ENCODE measurements around the gene BPTF.
A peak's percentile ranks its signal among the peaks of the same experiment; 100 is the strongest.
"Not testable (repeated sequence)": the region's sequence is repeated elsewhere in the genome, so short reads cannot be mapped to it uniquely, and the experiment has no call there.

Gene BPTF, protein sequence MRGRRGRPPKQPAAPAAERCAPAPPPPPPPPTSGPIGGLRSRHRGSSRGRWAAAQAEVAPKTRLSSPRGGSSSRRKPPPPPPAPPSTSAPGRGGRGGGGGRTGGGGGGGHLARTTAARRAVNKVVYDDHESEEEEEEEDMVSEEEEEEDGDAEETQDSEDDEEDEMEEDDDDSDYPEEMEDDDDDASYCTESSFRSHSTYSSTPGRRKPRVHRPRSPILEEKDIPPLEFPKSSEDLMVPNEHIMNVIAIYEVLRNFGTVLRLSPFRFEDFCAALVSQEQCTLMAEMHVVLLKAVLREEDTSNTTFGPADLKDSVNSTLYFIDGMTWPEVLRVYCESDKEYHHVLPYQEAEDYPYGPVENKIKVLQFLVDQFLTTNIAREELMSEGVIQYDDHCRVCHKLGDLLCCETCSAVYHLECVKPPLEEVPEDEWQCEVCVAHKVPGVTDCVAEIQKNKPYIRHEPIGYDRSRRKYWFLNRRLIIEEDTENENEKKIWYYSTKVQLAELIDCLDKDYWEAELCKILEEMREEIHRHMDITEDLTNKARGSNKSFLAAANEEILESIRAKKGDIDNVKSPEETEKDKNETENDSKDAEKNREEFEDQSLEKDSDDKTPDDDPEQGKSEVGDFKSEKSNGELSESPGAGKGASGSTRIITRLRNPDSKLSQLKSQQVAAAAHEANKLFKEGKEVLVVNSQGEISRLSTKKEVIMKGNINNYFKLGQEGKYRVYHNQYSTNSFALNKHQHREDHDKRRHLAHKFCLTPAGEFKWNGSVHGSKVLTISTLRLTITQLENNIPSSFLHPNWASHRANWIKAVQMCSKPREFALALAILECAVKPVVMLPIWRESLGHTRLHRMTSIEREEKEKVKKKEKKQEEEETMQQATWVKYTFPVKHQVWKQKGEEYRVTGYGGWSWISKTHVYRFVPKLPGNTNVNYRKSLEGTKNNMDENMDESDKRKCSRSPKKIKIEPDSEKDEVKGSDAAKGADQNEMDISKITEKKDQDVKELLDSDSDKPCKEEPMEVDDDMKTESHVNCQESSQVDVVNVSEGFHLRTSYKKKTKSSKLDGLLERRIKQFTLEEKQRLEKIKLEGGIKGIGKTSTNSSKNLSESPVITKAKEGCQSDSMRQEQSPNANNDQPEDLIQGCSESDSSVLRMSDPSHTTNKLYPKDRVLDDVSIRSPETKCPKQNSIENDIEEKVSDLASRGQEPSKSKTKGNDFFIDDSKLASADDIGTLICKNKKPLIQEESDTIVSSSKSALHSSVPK (N-terminal part only)

DNA sequence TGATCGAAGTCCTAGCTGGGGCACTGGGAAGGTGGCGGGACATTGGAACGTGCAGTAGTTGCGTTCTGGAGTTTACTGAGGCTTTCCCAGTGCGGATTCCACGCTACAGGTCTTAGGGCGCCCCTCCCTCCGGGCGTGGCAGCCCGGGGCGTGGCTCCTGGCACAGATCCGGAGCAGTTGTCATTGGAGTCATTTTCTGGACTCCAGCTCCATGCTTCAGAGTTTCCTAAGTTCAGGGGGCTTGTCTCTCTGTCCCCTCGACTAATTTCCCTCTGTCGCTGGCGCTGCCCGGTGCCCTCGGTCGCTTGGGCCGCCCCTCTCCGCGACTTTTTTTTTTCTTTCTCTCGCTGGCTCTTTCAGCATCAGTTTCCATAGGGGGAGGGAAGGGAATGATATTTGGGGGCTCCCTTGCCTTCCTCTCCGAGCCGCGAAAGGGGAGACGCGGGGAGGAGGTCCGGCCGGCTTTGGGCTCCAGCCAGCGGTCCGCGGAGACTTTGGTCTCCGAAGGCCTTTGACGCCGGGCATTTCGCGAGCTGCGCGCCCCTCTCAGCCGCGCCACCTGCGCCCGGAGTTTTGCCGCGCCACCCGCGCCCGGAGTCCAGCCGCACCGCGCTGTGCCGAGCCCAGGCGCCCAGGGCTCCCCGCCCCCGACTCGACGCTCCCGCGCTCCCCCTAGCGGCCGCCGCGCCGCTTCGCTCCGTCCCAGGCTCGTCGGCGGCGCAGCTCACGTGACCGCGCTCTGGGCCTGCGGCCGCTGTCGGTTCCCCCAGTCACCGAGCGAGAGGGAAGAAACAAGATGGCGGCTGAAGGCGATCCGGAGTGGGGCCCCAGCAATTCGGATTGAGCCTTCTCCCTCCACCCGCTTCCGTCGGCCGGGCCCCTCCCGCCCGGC is at the start of gene BPTF:
Gene BPTF, plus strand, starts transcription at position 769 of the 892 bp plus-strand sequence. CDS start 222 bp downstream, outside the sequence.
- DNase-seq (ENCODE audit: low read depth, low spot score), result peak; percentile 67

DNA sequence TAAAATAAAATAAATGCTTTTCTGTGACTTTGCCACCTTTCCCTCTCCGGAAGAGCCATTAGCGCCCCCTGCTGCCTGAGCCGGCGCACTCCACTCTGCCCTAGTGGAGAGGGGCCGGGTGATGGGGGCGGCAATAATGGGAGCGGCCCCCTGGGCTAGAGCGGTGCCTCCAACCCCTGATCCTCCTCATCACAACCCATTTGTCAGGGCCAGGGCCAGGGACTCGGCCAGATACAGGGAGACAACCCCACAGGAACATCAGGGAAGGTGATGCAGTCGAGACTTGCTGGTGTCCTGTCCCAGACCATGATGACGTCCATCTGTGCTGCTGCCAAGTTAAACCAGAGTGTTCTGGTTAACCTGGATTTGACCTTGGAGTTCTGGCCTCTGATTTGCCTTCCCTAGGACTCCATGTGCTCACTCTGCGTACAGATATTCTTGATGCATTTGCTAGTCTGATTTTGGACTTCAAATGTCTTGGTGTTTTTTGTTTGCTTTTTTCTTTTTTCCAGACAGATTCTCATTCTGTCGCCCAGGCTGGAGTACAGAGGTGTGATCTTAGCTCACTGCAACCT is 46.1 kb upstream of the BPTF start:
- peak; percentile 37 for DNase-seq (ENCODE audit: low read depth, low spot score)

DNA sequence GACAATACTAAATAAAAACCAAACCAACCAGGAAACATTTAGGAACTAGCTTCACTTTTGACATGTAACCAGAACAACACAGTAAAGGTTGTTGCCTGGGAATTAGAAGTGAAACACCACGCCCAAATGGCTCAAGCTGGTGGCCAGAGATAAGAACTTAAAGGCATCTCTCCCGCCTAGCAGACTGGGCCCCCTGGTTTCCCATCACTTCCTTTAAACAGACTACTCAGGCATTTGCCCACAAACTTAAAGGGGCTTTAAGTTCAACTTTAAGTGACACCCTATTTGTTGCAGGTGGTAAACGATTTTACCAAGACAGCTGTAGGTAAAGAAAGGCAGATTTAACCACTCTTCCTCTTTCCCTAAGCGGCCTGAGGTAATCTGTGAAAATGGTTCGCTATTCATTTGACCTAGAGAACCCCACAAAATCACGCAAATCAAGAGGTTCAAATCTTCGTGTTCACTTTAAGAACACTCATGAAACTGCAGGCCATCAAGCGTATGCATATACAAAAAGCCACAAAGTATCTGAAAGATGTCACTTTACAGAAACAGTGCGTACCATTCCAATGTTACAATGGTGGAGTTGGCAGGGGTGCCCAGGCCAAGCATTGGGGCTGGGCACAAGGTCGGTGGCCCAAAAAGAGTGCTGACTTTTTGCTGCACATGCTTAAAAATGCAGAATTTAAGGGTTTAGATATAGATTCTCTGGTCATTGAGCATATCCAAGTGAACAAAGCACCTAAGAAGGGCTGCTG is 40.8 kb upstream of the BPTF start:
- no peak for DNase-seq (ENCODE audit: low read depth, low spot score)

DNA sequence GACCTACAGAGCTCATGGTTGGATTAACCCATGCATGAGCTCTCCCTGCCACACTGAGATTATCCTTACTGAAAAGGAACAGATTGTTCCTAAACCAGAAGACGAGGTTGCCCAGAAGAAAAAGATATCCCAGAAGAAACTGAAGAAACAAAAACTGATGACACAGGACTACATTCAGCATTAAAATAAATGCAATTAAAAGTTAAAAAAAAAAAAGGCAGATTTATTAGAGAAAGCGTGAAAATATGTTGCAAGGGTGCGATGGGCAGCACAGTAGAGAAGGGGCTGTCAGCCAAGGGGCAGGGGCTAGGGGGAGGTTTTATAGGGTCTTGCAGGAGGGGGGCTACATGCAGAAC is 40.2 kb upstream of the BPTF start:
- no peak for DNase-seq (ENCODE audit: low read depth, low spot score)

DNA sequence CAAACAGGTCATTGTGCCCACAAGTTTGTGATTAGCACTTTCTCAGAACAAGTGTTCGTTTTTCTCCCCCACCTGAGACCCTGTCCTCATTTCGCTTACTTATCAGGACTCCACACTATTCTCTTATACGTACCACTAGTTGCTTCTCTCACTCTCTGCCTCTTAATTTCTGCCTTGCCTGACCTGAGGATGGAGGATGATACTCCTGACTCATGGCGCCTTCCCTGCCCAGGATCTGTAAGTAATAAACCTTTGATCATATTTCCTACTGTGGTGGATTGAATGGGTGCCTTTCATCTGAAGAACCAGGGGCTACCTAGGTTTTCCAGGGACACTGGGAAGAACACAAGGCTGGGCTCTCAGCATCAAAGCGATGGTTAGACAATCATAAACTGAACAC is 39.8 kb upstream of the BPTF start:
- no peak for DNase-seq (ENCODE audit: low read depth, low spot score)

DNA sequence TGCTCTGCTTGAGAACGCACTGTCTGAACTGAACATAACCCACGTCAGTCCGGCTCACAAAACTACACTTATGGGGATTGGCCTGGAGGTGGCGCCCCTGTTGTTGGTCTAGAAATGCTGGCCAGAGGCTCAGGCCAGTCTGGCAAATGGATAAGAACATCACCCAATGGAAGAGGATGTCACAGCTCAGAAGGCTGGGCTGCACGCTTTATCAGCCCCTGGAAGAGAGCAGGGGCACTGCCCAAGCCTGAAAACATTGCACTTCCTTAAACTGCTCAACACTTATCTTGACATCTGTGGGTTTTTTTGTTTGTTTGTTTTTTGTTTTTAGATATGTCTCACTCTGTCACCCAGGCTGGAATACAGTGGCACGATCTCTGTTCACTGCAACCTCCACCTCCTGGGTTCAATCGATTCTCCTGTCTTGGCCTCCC is 24.8 kb upstream of the BPTF start:
- peak; percentile 34 for DNase-seq (ENCODE audit: low read depth, low spot score)

DNA sequence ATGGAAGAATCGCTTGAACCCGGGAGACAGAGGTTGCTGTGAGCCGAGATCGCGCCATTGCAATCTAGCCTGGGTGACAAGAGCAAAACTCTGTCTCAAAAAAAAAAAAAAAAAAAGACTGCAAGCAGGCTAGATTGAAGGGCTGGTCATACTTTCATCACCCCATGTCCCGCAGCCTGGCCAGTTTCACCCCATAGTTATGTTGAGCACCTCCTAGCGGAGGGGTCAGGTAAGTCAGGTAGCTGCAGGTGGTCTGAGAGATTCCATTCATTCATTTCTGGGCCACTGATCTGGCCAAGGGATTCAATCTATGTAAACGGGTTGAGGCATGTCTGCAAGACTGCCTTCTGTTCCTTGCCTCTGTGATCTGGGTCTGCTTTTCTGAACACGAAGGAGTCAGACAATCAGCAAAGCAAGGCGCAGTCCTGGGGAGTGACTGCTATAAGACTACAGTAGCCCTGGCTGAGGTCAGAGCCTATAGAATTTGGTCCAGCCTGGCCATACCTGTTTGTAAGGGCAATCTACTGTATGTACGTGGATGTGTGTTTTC is 23.6 kb upstream of the BPTF start:
- no peak for DNase-seq (ENCODE audit: low read depth, low spot score)

DNA sequence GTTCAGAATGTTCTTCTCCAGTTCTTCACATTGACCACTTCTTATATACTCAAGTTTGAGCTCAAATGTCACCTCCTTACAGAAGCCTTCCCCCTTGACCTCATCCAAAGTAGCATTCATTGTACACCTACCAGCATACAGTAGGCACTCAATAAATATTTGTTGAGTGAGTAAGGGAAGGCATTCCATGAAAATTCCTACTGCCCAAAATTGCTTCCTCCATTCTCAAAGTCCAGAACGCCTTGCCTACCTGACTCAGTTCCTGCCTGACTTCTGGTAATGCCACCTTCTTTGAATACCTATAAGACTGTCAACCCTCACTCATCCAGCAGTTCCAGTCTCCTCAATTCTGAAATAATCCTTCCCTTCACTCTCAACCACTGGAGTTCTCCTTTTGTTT is 14.8 kb upstream of the BPTF start:
- no peak for DNase-seq (ENCODE audit: low read depth, low spot score)

DNA sequence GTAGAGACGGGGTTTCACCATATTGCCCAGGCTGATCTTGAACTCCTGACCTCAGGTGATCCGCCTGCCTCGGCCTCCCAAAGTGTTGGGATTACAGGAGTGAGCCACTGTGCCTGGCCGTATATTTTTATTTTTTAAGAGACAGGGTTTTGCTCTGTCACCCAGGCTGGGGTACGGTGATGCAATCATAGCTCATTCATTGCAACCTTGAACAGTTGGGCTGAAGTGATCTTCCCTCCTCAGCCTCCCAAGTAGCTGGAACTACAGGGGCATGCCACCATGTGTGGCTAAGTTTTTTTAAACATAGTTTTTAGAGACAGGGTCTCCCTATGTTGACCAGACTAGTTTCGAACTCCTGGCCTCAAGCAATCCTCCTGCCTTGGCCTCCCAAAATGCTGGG is 12.9 kb upstream of the BPTF start:
- DNase-seq (ENCODE audit: low read depth, low spot score), result not testable (repeated sequence)

DNA sequence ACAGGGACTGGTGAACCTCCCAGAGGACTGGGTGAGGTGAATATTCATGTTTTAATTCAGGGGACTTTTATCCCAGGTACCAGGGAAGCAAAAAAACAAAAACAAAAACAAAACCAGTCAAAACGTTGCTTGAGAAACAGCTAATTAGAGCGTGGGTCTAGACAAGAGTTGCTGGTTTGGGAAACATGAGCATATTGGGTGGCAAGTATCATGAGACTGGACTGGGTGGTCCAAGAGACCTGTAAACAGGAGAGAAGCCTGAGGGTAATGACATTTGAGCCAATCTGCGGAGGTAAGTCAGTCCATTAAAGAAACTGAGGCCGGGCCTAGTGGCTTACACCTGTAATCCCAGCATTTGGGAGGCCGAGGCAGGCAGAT is 11.5 kb upstream of the BPTF start:
- no peak for DNase-seq (ENCODE audit: low read depth, low spot score)

DNA sequence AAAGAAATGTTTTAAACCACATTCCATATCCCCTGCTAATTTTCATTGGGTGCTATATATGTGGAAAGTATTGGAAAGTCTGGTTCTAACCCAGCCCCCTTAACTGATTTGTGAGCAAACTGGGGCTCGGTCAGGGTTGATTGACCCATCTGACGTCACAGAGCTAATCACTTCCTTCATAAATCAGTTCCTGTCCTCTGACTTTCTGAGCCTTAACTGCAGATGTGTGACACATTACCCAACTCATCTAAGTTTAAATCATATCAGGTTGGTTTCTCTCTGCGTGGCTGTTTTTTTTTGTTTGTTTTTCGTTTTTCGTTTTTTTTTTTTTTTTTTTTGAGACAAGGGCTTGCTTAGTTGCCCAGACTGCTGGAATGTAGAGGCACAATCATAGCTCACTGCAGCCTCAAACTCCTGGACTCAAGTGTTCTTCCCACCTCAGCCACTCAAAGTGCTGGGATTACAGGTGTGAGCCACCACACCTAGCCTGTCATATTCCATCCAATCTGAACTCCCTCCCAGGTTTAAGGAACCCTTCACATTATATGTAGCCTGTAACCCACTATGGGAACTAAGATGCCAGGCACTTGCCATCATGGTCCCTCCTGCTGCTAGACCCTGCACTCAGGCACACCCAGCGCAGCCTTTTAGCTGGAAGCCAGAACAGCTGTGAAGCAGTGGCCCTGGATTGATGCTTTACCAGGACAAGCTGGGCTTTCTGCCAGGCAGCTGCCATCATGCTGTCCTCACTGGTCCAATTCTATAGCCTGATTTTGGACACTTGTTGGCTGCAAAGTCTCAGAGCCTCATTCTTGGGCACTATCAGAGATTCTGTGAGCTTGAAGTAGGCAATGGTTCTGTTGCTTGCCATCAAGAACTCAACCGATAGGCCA is 6.9 kb upstream of the BPTF start:
- no peak for DNase-seq (ENCODE audit: low read depth, low spot score)

DNA sequence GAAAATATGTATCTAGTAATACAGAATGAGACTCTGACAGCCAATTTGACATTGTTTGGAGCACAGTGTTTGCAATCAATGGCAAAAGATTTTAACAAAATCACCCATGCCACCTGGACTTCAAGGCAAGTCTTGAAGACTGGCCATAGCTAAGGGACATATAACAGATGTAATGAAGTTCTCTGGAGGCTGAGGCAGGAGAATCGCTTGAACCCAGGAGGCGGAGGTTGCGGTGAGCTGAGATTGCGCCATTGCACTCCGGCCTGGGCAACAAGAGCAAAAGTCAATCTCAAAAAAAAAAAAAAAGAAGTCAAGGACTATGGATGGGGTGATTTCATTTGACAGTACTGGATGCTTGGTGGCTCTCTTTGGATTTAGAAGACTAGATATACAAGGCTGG is 5.6 kb upstream of the BPTF start:
- no peak for DNase-seq (ENCODE audit: low read depth, low spot score)

DNA sequence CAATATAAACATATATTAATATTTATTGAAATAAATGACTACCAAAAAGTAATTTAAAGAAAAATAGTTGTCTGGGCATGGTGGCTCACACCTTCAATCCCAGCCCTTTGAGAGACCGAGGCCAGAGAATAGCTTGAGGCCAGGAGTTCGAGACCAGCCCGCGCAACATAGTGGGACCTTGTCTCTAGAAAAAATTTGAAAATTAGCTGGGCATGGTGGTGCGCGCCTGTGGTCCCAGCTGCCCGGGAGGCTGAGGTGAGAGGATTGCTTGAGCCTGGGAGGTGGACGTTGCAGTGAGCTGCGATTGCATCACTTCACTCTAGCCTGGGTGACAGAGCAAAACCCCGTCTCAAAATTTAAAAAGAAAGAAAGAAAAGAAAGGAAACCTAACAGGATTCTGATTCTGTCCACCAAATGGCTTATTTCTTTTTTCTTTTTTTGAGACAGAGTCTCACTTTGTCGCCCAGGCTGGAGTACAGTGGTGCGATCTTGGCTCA is 3.4 kb upstream of the BPTF start:
- DNase-seq (ENCODE audit: low read depth, low spot score), result no peak

DNA sequence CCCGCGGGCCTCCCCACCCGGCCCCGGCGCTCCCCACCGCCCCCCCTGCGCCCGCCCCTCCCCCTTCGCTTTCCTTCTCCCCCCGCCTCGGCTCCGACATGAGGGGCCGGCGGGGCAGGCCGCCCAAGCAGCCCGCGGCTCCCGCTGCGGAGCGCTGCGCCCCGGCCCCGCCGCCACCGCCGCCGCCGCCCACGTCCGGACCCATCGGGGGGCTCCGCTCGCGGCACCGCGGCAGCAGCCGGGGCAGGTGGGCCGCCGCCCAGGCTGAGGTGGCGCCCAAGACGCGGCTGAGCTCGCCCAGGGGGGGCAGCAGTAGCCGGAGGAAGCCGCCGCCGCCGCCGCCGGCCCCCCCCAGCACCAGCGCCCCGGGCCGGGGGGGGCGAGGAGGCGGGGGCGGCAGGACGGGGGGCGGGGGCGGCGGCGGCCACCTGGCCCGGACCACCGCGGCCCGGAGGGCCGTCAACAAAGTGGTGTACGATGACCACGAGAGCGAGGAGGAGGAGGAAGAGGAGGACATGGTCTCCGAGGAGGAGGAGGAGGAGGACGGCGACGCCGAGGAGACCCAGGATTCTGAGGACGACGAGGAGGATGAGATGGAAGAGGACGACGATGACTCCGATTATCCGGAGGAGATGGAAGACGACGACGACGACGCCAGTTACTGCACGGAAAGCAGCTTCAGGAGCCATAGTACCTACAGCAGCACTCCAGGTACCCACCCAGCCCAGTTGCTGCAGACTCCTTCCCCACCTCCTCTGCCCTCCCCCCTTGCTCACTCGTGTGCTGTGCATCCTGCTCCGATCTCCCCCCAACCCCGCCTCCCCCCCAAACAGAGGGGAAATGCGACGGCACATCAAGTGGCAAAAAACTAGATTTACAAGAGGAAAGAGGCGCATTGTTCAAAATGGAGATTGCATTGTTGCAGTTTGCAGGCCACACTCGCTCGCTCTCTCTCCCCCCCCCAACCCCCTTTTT is 611 bp downstream of the BPTF start:
- peak; percentile 8 for DNase-seq (ENCODE audit: low read depth, low spot score)

DNA sequence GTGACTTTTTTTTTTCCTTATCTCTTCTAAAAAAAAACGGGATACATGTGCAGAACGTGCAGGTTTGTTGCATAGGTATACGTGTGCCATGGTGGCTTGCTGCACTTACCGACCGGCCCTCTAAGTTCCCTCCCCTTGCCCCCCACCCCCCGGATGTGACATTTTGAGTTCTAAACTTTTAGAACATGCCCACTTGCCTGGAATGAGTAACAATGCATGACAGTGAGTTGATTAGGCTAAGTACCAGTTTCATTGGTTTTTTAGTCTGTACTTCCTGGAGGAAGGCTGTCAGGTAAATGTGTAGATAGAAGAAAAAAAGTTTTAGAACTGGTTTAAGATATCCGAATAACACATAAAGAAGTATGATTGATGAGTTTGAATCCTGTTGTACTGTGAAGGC is 4.0 kb downstream of the BPTF start:
- no peak for DNase-seq (ENCODE audit: low read depth, low spot score)

DNA sequence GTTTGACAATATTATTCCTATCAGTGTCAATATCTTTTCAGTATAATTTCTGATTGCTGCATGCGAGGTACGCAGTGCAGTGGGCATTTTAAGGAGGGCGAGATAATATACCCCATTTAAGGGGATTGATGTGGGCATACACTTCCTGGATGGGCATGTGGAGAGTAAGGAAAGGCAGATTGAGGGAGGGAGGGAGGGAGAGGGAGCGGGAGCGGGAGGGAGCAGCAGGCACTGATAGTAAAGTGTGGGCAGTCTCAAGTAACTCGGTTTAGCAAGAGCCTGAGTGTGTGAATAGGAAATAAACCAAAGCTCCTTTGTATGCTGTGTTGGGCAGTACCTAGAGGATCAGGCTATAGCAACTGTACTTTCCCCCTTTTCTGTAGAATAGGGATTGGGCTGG is 5.1 kb downstream of the BPTF start:
- no peak for DNase-seq (ENCODE audit: low read depth, low spot score)

DNA sequence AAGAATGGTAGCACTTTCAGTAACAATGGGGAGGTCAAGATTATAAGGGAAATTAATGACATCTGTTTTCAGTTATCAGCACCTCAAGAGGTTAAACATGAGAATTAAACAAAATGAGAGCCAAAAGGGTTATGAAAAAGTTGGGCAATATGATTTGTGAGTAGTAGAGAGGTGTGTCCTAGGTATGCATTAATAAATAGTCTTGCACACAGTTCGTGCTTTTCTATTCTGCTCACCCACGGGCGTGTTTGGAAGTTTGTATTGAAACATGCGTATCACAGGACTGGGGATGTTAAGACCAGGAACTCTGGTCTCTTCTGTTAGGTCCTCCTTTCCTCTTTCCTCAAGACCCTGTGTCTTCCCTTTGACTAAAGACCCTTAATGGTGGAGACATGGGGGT is 6.0 kb downstream of the BPTF start:
- DNase-seq (ENCODE audit: low read depth, low spot score), result no peak

Measured in brain pericyte (primary cell).